Non-pigmented ciliary epithelial cell (primary cell): ENCODE data around the gene MAS1L.
A peak's percentile ranks its signal among the peaks of the same experiment; 100 is the strongest.

ENCODE experiments used
- DNase-seq: peaks from one replicate; pipeline ENCODE4 v3.0.0-alpha.2; 2010; ENCODE audit warnings: low read depth

MAS1L gene, protein sequence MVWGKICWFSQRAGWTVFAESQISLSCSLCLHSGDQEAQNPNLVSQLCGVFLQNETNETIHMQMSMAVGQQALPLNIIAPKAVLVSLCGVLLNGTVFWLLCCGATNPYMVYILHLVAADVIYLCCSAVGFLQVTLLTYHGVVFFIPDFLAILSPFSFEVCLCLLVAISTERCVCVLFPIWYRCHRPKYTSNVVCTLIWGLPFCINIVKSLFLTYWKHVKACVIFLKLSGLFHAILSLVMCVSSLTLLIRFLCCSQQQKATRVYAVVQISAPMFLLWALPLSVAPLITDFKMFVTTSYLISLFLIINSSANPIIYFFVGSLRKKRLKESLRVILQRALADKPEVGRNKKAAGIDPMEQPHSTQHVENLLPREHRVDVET

DNA sequence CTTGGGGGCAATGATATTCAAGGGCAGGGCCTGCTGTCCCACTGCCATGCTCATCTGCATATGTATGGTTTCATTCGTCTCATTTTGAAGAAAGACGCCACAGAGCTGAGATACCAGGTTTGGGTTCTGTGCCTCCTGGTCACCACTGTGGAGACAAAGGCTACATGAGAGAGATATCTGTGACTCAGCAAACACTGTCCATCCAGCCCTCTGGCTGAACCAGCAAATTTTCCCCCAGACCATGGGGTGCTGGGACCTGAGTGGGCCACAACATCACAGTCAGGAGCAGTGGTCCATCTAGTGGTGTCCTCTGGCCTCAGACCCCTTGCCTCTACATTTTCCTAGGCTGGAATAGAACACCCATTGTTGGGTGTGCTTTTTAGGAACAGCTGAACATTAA is at the start of gene MAS1L:
MAS1L (minus strand) TSS at position 297 of the 400 bp plus-strand sequence; CDS start at position 243, 54 bp downstream.
- DNase-seq: no peak

- no peak for DNase-seq
These were observed 44.7 kb upstream of the MAS1L start for GRCh38 chr6:29532320-29532951.

DNA sequence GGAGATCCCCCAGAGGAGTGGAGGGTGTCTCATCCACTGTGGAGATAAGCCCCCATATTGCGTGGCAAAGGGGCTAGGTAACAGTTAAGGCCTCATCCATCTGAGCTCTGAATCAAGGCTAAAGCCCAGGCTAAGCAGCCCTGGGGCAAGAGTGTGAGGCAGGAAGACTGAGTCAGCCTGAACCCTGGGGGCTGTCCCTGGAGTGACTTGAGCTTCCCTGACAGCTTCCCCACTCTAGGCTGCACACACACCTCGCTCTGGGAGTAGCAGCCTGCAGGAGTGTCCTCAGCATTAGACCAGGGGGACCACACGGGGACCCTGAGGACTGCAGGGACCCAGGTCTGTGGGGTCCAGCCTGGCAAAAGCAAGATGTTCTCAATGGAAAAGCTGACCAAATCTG is 43.9 kb upstream of the MAS1L start:
- DNase-seq: no peak

- no peak for DNase-seq
These were observed 43.0 kb upstream of the MAS1L start for GRCh38 chr6:29530671-29531310.

GRCh38 chr6:29529956-29530355 is 42.2 kb upstream of the MAS1L start:
- no peak for DNase-seq

DNA sequence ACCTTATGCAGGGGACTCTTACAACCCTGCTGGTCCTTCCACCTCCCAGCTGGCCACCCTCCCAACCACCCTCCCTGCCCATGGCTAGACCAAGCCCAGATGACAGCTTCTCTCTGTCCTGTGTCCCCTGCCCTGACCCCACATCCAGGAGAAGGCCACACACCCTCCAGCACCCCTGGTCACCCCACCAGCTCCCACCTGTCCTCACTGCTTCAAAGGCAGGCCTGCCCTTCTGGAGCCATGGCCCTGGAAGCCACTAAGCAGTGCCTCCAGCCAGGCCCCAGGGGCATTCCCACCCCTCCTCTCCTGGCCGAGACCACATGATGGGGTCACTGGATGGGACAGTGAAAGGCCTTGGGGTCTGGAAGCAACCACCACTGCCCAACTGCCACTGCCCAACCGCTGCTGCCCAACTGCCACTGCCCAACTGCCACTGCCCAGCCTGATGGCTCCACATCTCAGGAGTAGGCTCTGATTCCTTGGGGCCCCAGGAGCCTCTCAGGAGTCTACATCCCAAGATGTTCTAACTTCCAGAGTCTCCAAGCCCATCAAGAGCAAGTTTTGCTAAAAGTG is 41.3 kb upstream of the MAS1L start:
- DNase-seq: no peak

DNA sequence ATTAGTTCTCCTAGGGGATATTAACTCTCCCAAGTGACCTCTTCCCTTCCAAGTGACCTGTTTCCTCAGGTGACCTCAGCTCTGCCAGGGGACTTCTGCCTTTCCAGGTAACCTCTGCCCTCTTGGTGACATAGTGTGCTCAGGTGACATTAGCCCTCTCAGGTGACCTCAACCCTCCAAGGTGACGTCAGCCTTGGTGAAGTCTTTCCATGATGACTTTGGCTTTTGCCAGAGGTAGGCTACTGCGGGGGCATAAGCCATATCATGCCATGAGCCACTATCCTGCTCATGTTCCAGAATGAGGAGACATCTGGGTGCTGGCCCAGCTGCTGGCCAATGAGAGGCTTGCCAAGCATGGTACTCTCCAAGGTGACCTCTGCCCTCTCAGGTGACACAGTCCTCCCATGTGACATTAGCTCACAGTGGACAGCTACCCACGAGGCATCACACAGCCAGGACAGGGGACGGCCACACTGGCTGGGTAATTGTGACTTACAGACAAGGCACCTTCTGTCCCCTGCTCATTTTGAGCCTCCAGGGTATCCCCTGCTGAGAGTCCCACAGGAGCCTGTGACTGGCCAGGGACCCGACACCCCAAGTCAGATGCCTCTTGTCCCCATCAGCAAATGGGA is 40.7 kb upstream of the MAS1L start:
- DNase-seq: no peak

DNA sequence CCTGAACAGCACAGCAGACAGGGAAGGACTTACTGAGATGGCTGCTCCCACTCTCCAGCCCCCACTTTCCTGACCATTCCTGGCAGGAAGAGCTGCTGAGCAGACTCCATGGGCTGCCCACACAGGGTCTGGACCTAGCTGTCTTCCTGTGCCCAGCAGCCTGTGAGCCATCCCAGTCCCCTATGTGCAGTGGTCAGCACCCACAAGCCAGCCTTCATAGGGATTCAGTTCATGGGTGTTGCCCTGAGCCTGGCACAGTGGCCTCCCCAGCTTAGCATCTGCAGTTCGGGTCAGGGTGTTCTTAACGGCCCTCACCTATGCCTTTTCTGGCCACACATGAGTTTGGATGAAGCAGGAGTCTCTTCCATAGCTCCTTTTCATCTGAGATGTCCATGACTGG is 39.8 kb upstream of the MAS1L start:
- no peak for DNase-seq

DNA sequence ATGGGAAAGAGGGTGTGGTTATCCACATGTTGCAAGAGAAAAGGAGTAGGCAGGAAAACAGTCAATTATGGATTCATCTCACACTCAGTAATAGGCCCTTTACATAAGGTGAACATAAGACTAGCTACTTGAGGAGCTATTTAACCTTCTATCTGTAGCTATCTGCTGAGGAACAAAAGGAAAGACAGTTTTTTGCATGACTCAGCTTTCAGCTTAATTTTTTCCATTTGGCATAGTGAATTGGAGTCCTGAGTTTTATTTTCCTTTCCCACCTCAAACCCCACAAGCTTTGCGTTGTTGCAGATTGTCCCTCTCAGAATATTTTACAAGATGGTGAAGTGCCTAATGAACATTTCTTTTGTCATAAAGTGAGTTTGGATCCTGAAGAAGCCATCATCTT is 39.4 kb upstream of the MAS1L start:
- DNase-seq: no peak

GRCh38 chr6:29525311-29525639 is 37.5 kb upstream of the MAS1L start:
- no peak for DNase-seq

- DNase-seq: no peak
These were observed 36.9 kb upstream of the MAS1L start for GRCh38 chr6:29524444-29525310.

- DNase-seq: no peak
These were observed 36.3 kb upstream of the MAS1L start for GRCh38 chr6:29524044-29524443.

- no peak for DNase-seq
These were observed 34.5 kb upstream of the MAS1L start for GRCh38 chr6:29522227-29522626.

- DNase-seq: no peak
These were observed 33.4 kb upstream of the MAS1L start for GRCh38 chr6:29521006-29521680.

DNA sequence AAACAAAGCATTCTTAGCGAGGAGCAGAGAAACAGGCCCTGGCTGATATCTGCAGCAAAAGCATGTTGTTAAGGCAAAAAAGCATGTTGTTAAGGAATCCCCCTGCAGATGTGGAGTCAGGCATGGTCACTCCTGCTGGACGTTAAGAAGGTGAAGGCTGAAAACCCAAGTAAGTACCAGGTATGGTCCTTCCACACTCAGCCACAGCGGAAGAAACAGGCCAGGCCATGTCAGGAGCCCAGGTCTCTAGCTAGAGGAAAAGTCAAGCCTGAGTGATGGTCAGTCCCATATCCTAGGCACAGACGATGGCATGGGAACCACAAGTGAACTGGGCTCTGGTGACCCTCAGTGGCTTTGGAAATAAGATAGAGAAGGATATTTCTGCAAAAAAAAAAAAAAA is 32.5 kb upstream of the MAS1L start:
- DNase-seq: no peak

DNA sequence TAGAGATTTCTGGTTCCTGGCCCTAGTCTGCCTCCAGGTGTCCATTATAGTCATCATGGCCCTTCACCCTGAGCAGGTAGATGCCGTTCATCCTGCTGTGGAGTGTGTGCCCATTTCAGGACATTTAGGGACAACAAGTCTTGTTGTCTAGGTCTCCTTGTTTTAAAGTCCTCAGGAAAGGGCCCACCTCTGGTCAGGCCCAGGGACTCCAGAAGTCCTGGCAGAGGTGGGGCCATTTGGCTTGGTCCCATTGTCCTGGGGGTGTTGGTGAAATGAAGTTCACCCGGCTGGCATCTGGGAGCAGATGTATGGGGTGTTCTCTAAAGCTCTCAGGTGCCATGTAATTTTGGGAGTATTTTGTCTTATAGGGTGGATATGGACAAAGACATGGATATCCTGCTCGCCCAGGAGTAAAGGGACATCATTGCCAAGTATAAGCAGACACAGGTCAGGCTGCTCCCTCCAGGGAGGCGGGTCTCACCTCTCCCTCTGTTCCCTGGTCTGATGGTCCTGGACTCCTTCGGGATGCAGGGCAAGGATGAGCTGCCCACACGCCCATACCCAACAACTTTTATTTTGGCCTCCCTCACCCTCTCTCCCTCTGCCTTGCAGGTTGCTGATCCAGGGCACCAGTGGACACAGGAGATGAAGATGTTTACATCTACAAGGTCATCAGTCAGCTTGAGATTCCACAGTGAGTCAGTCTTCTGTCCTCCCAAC is 31.7 kb upstream of the MAS1L start:
- no peak for DNase-seq

GRCh38 chr6:29517728-29518440 is 30.1 kb upstream of the MAS1L start:
- DNase-seq: no peak

DNA sequence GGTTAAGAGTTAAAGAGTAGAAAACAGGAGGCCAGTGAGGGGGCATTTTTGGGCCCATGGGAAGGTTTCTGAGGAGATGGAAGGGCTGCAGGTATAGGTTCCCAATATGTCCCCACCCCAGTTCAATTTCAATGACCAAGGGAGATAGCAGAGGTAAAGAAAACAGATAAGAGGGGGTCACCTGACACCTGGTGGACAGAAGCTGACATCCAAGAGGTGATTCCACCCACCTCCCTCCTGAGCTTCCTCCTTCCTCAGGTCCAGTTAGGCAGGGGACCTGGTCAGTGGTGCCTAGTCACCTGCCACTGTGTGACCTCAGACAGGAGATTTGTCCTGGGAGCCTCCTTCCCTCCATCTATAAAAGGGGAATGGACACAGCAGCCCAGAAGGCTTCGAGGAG is 29.5 kb upstream of the MAS1L start:
- no peak for DNase-seq

GRCh38 chr6:29516108-29516507 is 28.4 kb upstream of the MAS1L start:
- DNase-seq: peak; percentile 15
